GM12801 (cell line): ENCODE results near the gene SH2D2A.

ENCODE experiments used
- TF ChIP-seq, protein P1 (sequence below): IDR thresholded peaks from one replicate; pipeline ENCODE4 v1.5.1; 2011; ENCODE audit warnings: control low read depth; ENCODE audit not compliant: insufficient read length; ENCODE audit errors: extremely low read depth

SH2D2A gene

GRCh38 chr1:156815961-156816422 lies 656 bp downstream of the SH2D2A start:
- TF ChIP-seq, protein P1, sequence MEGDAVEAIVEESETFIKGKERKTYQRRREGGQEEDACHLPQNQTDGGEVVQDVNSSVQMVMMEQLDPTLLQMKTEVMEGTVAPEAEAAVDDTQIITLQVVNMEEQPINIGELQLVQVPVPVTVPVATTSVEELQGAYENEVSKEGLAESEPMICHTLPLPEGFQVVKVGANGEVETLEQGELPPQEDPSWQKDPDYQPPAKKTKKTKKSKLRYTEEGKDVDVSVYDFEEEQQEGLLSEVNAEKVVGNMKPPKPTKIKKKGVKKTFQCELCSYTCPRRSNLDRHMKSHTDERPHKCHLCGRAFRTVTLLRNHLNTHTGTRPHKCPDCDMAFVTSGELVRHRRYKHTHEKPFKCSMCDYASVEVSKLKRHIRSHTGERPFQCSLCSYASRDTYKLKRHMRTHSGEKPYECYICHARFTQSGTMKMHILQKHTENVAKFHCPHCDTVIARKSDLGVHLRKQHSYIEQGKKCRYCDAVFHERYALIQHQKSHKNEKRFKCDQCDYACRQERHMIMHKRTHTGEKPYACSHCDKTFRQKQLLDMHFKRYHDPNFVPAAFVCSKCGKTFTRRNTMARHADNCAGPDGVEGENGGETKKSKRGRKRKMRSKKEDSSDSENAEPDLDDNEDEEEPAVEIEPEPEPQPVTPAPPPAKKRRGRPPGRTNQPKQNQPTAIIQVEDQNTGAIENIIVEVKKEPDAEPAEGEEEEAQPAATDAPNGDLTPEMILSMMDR, result no peak

DNA sequence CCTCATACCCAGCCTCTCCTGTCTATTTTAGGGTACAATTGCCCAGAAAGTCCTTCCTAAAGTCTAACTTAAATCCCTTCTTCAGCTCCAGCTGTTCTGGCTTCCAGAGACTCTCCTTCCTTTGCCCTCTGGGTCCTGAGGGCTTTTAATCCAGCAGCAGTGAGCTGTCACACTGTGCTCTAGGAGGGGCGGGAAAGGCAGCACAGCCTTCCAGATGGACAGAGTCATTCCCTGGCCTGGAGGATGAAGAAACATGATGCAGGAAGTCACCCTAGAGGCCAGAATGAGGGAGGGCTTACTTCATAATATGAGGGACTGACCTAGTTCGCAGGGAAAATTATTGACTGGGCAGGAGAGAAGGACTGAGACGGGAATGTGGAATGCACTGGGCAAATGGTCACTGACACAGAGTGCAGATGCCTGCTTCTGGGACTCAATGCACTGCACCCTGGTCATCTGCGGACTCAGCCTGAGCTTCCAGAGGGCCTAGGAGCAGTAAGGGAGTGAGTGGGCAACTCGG lies 1.3 kb downstream of the SH2D2A start:
- TF ChIP-seq, protein P1, result no peak

- TF ChIP-seq, protein P1, result no peak
These were observed 1.9 kb downstream of the SH2D2A start for GRCh38 chr1:156814571-156815260.

DNA sequence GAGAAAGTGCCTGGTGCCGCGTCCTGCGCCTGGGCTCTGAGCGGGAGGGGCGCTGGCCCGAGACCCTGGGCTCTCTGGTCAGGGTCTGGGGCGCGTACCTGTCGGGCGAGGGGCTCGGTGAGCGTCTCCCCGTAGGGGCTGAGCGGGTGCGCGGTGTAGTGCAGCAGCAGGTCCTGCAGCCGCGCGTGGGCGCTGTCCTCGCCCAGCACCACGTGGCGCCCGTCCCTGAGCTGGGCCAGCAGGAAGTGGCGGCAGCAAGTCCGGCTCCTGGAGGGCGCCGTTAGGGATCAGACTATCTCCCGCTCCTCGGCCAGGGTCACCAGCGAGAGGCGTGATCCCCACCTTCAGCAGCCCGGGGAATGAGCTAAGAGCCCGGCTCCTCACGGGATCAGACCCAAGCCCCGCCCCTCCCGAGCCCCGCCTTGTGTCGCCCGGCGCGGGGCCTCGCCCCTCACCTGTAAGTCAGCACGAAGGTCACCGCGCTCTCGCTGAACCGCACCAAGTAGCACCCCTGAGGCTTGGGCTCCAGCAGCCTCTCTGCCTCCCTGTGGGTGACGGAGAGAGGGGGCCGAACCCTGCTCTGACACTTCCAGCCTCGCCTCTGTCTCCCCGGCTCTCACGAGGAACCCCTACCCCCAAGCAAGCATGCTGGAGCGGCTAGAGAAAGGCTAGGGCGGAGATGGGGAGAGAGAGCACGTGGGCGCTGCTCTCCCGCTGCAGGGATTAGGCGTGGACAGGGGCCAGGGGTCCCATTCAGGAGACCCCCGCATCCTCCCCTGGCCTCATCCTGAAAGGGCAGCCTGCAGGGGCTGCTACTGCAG lies 2.7 kb downstream of the SH2D2A start:
- TF ChIP-seq, protein P1, result no peak

DNA sequence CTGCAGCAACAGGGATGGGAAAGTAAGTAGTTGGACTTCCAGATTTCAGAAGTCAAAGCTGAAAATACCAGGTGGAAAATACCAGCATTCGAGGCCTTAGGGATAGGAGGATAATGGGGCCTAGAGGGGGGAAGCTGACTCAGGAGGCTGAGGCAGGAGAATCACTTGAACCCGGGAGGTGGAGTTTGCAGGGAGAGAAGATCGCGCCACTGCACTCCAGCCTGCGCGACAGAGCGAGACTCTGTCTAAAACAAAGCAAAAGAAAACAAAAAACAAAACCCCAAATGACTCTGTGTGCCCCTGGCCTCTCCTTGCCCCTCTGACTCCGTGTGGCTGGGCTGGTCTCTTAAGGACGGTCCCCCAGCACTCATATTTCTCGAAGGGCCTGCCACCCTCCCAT lies 3.4 kb downstream of the SH2D2A start:
- TF ChIP-seq, protein P1, result no peak

DNA sequence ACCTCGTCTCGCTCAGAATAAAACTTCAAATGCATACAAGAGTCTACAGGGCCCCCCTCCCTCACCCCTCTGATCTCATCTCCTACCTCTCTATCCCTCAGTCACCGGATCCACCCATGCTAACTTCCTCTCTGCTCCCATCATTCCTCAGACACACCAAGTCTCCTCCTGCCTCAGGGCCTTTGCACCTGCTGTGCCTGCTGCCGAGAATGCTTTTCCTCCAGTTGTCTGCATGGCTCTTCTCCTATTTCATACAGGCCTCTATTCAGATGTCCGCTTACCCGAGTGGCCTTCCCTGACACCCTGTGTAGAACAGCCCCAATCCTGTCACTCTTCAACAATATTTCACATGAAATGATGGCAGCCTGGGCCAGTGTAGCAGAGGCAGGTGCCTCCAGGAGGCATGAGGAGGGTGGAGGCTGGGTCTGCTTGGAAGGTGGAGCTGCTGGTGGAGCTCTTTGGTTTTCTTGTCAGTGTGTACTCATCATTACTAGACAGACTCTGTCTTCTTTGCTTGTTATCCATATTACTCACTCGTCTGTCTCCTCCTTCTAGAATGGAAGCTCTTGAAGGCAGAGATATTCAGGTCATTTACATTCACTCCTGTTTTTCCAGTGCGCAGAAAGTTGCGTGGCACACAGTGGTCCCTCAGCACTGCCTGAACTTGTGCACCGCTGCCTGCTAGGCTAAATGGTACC lies 4.2 kb downstream of the SH2D2A start:
- TF ChIP-seq, protein P1, result no peak

DNA sequence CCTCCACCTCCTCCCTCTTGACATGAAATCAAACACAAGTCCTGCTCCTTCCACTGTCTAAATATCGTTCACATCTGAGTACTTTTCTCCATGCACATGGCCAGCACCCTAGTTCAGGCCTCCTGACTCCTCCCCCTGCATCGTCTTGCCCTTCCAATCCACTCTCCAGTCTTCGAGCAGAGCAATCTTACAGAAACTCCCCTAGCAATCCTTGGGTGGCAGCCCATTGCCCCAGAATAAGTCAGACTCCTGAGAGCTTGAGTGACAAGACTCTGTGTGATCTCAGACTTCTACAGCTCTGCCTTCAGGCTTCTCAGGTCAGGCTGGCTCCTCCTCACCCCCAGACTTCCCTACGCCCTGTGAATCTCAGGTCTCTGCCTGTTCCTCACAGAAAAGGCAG lies 5.5 kb downstream of the SH2D2A start:
- TF ChIP-seq, protein P1, result no peak
